HFF-Myc (cell line): ENCODE measurements around the gene PCDH15.

Experiments
- DNase-seq: peaks from one replicate; pipeline ENCODE4 v3.0.0-alpha.2; 2011; ENCODE audit warnings: low read depth; ENCODE audit errors: extremely low read depth
- H3K4me3 ChIP-seq: replicated peaks from 2 replicates; pipeline ENCODE4 v1.5.1; 2011; ENCODE audit warnings: low read depth, mild to moderate bottlenecking, control low read depth, low read length
- TF ChIP-seq, protein P1 (sequence below): IDR thresholded peaks from 2 replicates; pipeline ENCODE4 v1.5.1; 2012; ENCODE audit warnings: mild to moderate bottlenecking, low read depth, low read length, control low read depth; ENCODE audit errors: missing control alignments

The PCDH15 gene

DNA sequence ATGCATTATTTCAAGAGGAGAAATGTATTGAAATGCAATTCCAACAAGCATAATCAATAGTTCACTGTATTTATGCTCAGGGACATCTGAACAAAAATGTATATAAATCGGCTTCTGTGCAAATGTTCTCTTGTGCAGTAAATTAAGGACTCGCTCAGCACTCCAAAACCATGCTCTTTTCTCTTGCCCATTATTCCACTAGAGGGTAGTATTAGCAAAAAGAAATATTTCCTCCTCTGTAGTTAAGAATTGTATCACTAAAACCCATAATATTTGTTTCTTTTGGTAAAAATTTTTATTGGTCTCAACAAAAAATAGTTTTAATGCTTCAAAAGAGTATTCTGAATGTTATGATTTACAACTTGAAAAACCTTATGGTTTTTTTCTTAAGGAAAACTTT, 803.1 kb downstream of the PCDH15 start:
- DNase-seq = no peak
- no peak overlapping the region for H3K4me3 ChIP-seq
- TF ChIP-seq, protein P1, sequence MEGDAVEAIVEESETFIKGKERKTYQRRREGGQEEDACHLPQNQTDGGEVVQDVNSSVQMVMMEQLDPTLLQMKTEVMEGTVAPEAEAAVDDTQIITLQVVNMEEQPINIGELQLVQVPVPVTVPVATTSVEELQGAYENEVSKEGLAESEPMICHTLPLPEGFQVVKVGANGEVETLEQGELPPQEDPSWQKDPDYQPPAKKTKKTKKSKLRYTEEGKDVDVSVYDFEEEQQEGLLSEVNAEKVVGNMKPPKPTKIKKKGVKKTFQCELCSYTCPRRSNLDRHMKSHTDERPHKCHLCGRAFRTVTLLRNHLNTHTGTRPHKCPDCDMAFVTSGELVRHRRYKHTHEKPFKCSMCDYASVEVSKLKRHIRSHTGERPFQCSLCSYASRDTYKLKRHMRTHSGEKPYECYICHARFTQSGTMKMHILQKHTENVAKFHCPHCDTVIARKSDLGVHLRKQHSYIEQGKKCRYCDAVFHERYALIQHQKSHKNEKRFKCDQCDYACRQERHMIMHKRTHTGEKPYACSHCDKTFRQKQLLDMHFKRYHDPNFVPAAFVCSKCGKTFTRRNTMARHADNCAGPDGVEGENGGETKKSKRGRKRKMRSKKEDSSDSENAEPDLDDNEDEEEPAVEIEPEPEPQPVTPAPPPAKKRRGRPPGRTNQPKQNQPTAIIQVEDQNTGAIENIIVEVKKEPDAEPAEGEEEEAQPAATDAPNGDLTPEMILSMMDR = no peak

DNA sequence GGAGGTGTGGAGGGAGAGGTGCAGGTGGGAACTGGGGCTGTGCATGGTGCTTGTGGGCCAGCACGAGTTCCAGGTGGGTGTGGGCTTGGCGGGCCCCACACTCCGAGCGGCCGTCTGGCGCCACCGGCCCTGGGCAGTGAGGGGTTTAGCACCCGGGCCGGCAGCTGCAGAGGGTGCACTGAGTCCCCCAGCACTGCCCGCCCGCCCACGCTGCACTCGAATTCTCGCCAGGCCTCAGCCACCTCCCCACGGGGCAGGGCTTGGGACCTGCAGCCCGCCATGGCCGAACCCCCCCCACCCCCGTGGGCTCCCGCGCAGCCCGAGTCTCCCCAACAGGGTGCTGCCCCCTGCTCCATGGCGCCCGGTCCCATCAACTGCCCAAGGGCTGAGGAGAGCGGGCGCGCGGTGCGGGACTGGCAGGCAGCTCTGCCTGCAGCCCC, 810.2 kb downstream of the PCDH15 start:
- no peak for DNase-seq
- TF ChIP-seq, protein P1 = no peak
- no peak overlapping the region for H3K4me3 ChIP-seq

DNA sequence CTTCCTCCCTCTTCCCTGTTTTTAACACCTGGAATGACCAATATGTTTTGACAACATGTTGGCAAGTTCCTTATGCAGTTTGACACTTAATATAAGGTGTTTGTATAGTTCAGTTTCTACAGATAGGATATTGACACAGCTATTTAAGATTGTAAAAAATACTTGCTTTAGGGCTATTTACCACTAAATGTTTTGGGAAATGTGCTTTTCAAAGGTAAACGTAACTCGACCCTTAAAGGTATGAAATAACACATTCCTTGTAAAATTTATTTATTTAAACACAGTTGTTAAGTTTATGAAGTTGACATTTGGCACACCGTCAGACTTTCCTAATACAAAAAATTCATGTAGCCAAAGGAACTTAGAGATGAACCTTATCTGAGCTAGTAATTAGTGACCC, 817.6 kb downstream of the PCDH15 start:
- DNase-seq = no peak
- no peak overlapping the region for H3K4me3 ChIP-seq
- TF ChIP-seq, protein P1 = no peak

DNA sequence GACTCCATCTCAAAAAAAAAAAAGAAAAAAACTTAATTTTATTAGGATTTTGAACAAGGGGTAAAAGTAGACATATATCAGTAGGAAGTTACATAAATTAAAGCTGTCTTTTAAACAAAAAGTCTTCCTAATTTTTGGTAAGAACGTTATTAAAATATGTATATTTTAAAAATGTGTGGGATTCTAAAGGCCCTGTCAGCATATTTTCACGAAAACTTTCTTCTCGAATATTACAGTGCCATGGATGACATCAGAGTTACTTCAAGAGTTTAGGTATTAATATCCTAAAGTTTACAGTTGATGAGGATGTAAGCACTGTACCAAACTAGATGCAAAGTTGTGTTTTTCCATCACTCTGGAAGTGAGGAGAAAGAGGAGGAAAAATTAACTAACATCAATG, 820.8 kb downstream of the PCDH15 start:
- no peak overlapping the region for H3K4me3 ChIP-seq
- DNase-seq = no peak
- TF ChIP-seq, protein P1 = no peak

DNA sequence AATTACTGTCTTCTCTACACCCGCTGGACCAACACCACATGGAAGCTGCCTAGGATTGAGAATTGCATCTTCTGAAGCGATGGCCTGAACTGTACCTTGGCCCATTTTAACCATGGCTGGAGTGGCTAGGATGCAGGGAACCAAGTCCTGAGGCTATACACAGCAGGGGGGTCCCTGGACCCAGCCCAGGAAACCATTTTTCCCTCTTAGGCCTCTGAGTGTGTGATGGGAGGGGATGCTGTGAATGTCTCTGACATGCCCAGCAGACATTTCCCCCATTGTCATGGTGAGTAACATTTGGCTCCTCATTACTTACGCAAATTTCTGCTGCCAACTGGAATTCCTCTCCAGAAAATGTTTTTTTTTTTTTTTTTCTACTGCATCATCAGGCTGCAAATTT, 822.7 kb downstream of the PCDH15 start:
- TF ChIP-seq, protein P1 = no peak
- DNase-seq = no peak
- no peak overlapping the region for H3K4me3 ChIP-seq

DNA sequence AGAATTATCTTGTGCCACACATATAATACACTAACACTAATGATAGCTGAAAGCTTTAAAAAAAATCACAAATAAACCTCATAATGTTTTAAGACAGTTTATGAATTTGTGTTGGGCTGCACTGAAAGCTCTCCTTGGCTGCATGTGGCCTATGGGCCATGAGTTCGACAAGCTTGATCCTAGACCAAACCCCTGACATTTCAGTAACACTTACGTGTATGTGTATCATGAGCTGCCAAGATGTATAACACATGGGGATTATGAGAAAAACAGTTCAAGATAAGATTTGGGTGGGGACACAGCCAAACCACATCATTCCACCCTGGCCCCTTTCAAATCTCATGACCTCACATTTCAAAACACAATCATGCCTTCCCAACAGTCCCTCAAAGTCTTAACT, 823.8 kb downstream of the PCDH15 start:
- H3K4me3 ChIP-seq = no peak overlapping the region
- TF ChIP-seq, protein P1 = no peak
- no peak for DNase-seq

DNA sequence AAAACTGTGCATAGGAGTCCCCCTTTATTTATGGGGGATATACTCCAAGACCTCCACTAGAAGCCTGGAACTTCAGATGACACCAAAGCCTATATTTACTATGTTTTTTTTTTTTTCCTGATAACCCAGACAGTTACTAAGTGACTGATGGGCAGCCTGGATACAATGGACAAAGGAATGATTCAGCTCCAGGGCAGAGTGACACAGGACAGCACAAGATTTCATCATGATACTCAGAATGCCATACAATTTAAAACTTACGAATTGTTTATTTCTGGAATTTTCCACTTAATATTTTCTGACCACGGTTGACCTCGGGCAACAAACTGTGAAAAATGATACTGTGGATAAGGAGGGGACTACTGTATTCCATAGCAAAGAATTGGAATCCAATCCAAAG, 843.6 kb downstream of the PCDH15 start:
- TF ChIP-seq, protein P1 = no peak
- no peak overlapping the region for H3K4me3 ChIP-seq
- no peak for DNase-seq
